NCI-H748 (cell line): ENCODE data around the gene TMEM169.
"Not testable (repeated sequence)": the region's sequence is repeated elsewhere in the genome, so short reads cannot be mapped to it uniquely, and the experiment has no call there.

Source experiments
- DNase-seq: peaks from one replicate; lab custom pipeline; 2025; ENCODE audit not compliant: unreplicated experiment; lab: John Stamatoyannopoulos, UW

The TMEM169 gene

GRCh38 chr2:216071111-216071851 lies 10.4 kb upstream of the TMEM169 start:
- DNase-seq = no peak

GRCh38 chr2:216072473-216072872 lies 9.2 kb upstream of the TMEM169 start:
- no peak for DNase-seq

GRCh38 chr2:216073773-216074172 lies 7.9 kb upstream of the TMEM169 start:
- DNase-seq = no peak

GRCh38 chr2:216074380-216074779 lies 7.3 kb upstream of the TMEM169 start:
- DNase-seq = no peak

- no peak for DNase-seq
These were observed 6.9 kb upstream of the TMEM169 start for GRCh38 chr2:216074794-216075193.

GRCh38 chr2:216075510-216076485 lies 5.9 kb upstream of the TMEM169 start:
- DNase-seq = no peak

GRCh38 chr2:216078776-216079175 lies 2.9 kb upstream of the TMEM169 start:
- no peak for DNase-seq

GRCh38 chr2:216080048-216080447 lies 1.7 kb upstream of the TMEM169 start:
- DNase-seq = not testable (repeated sequence)

- no peak for DNase-seq
These were observed 707 bp upstream of the TMEM169 start for GRCh38 chr2:216081012-216081411.

- peak; percentile 72 for DNase-seq
These were observed 495 bp downstream of the TMEM169 start for GRCh38 chr2:216082117-216082711.

GRCh38 chr2:216082805-216083204 lies 1.1 kb downstream of the TMEM169 start:
- DNase-seq = peak; percentile 66

GRCh38 chr2:216083464-216084281 lies 2.0 kb downstream of the TMEM169 start:
- no peak for DNase-seq

- DNase-seq = no peak
These were observed 2.8 kb downstream of the TMEM169 start for GRCh38 chr2:216084547-216084946.

GRCh38 chr2:216086207-216086893 lies 4.6 kb downstream of the TMEM169 start:
- DNase-seq = no peak

- DNase-seq = no peak
These were observed 8.7 kb downstream of the TMEM169 start for GRCh38 chr2:216090369-216090786.

GRCh38 chr2:216092646-216093045 lies 10.9 kb downstream of the TMEM169 start:
- no peak for DNase-seq

GRCh38 chr2:216094701-216095100 lies 13.0 kb downstream of the TMEM169 start:
- no peak for DNase-seq

GRCh38 chr2:216098421-216099334 lies 17.0 kb downstream of the TMEM169 start:
- no peak for DNase-seq

- no peak for DNase-seq
These were observed 19.4 kb downstream of the TMEM169 start for GRCh38 chr2:216101109-216101508.
